Stimulated activated naive CD4-positive, alpha-beta T cell (primary cell): ENCODE measurements around the gene CAMSAP2.
"Not testable (repeated sequence)": the region's sequence is repeated elsewhere in the genome, so short reads cannot be mapped to it uniquely, and the experiment has no call there.

Source experiments
- DNase-seq, 6 experiments: peaks; one replicate each; lab custom pipeline; 2025; lab: John Stamatoyannopoulos, UW

The CAMSAP2 gene

GRCh38 chr1:200784576-200784975, 45.9 kb downstream of the CAMSAP2 start:
- DNase-seq = no peak

- no peak for DNase-seq
Measured at GRCh38 chr1:200786788-200787187, 48.1 kb downstream of the CAMSAP2 start.

GRCh38 chr1:200787896-200788387, 49.2 kb downstream of the CAMSAP2 start:
- DNase-seq = no peak

GRCh38 chr1:200791012-200791411, 52.3 kb downstream of the CAMSAP2 start:
- DNase-seq = not testable (repeated sequence)

- no peak for DNase-seq
Measured at GRCh38 chr1:200793677-200794076, 55.0 kb downstream of the CAMSAP2 start.

- DNase-seq = no peak
Measured at GRCh38 chr1:200794506-200795065, 55.9 kb downstream of the CAMSAP2 start.

GRCh38 chr1:200795156-200795555, 56.5 kb downstream of the CAMSAP2 start:
- DNase-seq = no peak

GRCh38 chr1:200802042-200802441, 63.3 kb downstream of the CAMSAP2 start:
- DNase-seq = no peak

GRCh38 chr1:200802865-200803512, 64.3 kb downstream of the CAMSAP2 start:
- DNase-seq = peak; percentile 37 to 75 (median 58)

GRCh38 chr1:200805719-200806118, 67.0 kb downstream of the CAMSAP2 start:
- no peak for DNase-seq

- DNase-seq = no peak
Measured at GRCh38 chr1:200808846-200809245, 70.2 kb downstream of the CAMSAP2 start.

GRCh38 chr1:200811704-200812103, 73.0 kb downstream of the CAMSAP2 start:
- DNase-seq = no peak

- DNase-seq = not testable (repeated sequence)
Measured at GRCh38 chr1:200816624-200817224, 78.0 kb downstream of the CAMSAP2 start.

GRCh38 chr1:200818248-200818647, 79.6 kb downstream of the CAMSAP2 start:
- no peak for DNase-seq

GRCh38 chr1:200819726-200820125, 81.0 kb downstream of the CAMSAP2 start:
- no peak for DNase-seq

- DNase-seq = no peak
Measured at GRCh38 chr1:200831091-200831490, 92.4 kb downstream of the CAMSAP2 start.

GRCh38 chr1:200834383-200834782, 95.7 kb downstream of the CAMSAP2 start:
- no peak for DNase-seq

GRCh38 chr1:200836213-200836612, 97.5 kb downstream of the CAMSAP2 start:
- no peak for DNase-seq

- no peak for DNase-seq
Measured at GRCh38 chr1:200837931-200838571, 99.4 kb downstream of the CAMSAP2 start.

- DNase-seq = no peak
Measured at GRCh38 chr1:200838676-200839445, 100.2 kb downstream of the CAMSAP2 start.

- DNase-seq = no peak
Measured at GRCh38 chr1:200845360-200845759, 106.7 kb downstream of the CAMSAP2 start.

- DNase-seq = no peak
Measured at GRCh38 chr1:200846398-200846797, 107.7 kb downstream of the CAMSAP2 start.
